KMS-11 (cell line): ENCODE results near the gene TRIM36.

Experiments used
- H2AFZ ChIP-seq: fragments of 200-600 bp; sonication (generic); 2 replicates; pipeline ENCODE4 v1.6.1; 2016; ENCODE audit warnings: antibody characterized with exemption, mixed run types, low read depth
- H3K27ac ChIP-seq: fragments of 200-600 bp; sonication (generic); 2 replicates; pipeline ENCODE4 v1.6.1; 2016; ENCODE audit warnings: mild to moderate bottlenecking, mixed run types
- H3K27me3 ChIP-seq: fragments of 200-600 bp; sonication (generic); 2 replicates; pipeline ENCODE4 v1.6.1; 2017; ENCODE audit warnings: mild to moderate bottlenecking, low read depth, mixed run types, moderate library complexity; ENCODE audit not compliant: insufficient read depth
- H3K36me3 ChIP-seq: fragments of 200-600 bp; sonication (generic); 2 replicates; pipeline ENCODE4 v1.6.1; 2017; ENCODE audit warnings: mild to moderate bottlenecking, mixed run types; ENCODE audit not compliant: insufficient read depth
- H3K4me1 ChIP-seq: fragments of 200-600 bp; sonication (generic); 2 replicates; pipeline ENCODE4 v1.6.1; 2016; ENCODE audit warnings: mild to moderate bottlenecking, low read depth, mixed run types; ENCODE audit not compliant: poor library complexity, severe bottlenecking
- H3K4me2 ChIP-seq: fragments of 200-600 bp; sonication (generic); 2 replicates; pipeline ENCODE4 v1.7.0; 2016; ENCODE audit warnings: mild to moderate bottlenecking, mixed run types
- H3K4me3 ChIP-seq: fragments of 200-600 bp; sonication (generic); IDR thresholded peaks from 2 replicates; pipeline ENCODE4 v1.6.1; 2017; ENCODE audit warnings: low read depth, low read length, mixed read lengths; ENCODE audit not compliant: insufficient read depth
- H3K79me2 ChIP-seq: fragments of 200-600 bp; sonication (generic); 2 replicates; pipeline ENCODE4 v1.6.1; 2016; ENCODE audit warnings: low read depth, mixed run types; ENCODE audit not compliant: insufficient read depth
- H3K9ac ChIP-seq: fragments of 200-600 bp; sonication (generic); 2 replicates; pipeline ENCODE4 v1.6.1; 2016; ENCODE audit warnings: mild to moderate bottlenecking, mixed run types
- H4K20me1 ChIP-seq: fragments of 200-600 bp; sonication (generic); 2 replicates; pipeline ENCODE4 v1.6.1; 2016; ENCODE audit warnings: mild to moderate bottlenecking, mixed run types; ENCODE audit not compliant: insufficient read depth
- TF ChIP-seq, protein P1 (sequence below): fragments of 200-600 bp; sonication (generic); conservative IDR thresholded peaks from 2 replicates; pipeline ENCODE4 v1.6.1; 2017; ENCODE audit warnings: low read depth, mild to moderate bottlenecking, antibody characterized with exemption, low read length, moderate library complexity, mixed read lengths

TRIM36 gene

DNA sequence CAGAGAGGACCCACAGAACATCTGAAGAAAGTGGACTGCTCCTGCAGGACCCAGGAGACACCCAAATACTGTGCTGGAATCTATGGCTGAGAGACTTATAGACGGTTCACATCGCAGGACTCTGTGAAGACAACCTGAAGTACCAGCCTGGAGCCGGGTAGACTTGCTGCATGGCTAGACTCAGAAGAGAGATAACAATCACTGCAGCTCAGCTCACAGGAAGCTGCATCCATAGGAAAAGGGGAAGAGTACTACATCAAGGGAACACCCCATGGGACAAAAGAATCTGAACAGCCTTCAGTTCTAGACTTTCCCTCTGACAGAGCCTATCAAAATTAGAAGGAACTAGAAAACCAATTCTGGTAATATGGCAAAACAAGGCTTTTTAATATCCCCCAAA lies 26.5 kb upstream of the TRIM36 start:
- Histone ChIP-seq H2AFZ (no peak overlapping the region), H3K27ac (no peak overlapping the region), H3K4me1 (peaks cover 6% of the 10 kb centered on the region), H3K9ac (no peak overlapping the region), H4K20me1 (no peaks in the 10 kb centered on the region), H3K79me2 (no peaks in the 10 kb centered on the region), H3K4me3 (no peak overlapping the region), H3K27me3 (no peaks in the 10 kb centered on the region), H3K36me3 (no peaks in the 10 kb centered on the region), H3K4me2 (no peak overlapping the region)
- TF ChIP-seq, protein P1, sequence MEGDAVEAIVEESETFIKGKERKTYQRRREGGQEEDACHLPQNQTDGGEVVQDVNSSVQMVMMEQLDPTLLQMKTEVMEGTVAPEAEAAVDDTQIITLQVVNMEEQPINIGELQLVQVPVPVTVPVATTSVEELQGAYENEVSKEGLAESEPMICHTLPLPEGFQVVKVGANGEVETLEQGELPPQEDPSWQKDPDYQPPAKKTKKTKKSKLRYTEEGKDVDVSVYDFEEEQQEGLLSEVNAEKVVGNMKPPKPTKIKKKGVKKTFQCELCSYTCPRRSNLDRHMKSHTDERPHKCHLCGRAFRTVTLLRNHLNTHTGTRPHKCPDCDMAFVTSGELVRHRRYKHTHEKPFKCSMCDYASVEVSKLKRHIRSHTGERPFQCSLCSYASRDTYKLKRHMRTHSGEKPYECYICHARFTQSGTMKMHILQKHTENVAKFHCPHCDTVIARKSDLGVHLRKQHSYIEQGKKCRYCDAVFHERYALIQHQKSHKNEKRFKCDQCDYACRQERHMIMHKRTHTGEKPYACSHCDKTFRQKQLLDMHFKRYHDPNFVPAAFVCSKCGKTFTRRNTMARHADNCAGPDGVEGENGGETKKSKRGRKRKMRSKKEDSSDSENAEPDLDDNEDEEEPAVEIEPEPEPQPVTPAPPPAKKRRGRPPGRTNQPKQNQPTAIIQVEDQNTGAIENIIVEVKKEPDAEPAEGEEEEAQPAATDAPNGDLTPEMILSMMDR: no peak

DNA sequence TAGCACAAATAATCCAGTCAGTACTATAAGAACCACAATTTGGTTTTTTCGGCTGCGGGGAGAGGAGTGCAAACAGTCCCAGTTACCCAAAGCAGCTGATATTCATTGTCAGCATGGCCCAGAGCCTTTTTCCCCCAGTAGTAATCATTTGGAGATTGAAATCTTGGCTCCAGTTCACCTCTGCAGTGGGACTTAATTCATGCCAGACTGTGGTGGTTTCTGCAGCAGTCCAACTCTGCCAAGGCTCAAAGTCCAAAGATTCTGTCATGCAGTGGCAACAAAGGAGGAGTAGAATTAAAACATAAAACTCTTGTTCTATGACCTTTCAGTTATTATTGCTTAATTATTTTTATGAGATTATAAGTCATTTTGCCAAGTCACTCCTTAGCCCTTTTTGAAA lies 25.0 kb upstream of the TRIM36 start:
- Histone ChIP-seq H4K20me1 (no peaks in the 10 kb centered on the region), H3K27ac (no peak overlapping the region), H3K9ac (no peak overlapping the region), H3K4me1 (peaks cover 6% of the 10 kb centered on the region), H2AFZ (no peak overlapping the region), H3K36me3 (no peaks in the 10 kb centered on the region), H3K79me2 (no peaks in the 10 kb centered on the region), H3K27me3 (no peaks in the 10 kb centered on the region), H3K4me2 (no peak overlapping the region), H3K4me3 (no peak overlapping the region)
- TF ChIP-seq, protein P1: no peak

DNA sequence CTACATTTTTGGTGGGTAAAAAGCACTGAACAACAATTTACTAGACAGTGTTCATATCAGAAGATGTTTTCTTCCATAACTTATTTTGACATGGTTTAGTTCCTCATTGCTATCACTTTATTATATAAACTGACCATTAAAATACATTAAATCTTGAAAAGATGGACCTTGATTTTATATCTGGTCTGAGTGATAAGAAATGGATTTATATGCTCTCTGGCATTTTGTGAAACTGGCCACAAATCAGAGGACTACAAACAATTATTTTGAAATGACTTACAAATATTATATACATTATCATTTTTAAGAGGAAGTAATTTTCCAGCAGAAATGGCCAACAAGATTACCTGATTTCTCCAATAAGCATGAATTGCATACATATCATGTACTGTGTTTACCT lies 23.6 kb upstream of the TRIM36 start:
- Histone ChIP-seq H3K4me3 (no peak overlapping the region), H3K27ac (no peak overlapping the region), H3K27me3 (no peaks in the 10 kb centered on the region), H2AFZ (no peak overlapping the region), H4K20me1 (no peaks in the 10 kb centered on the region), H3K4me1 (peaks cover 6% of the 10 kb centered on the region), H3K36me3 (no peaks in the 10 kb centered on the region), H3K9ac (no peak overlapping the region), H3K4me2 (no peak overlapping the region), H3K79me2 (no peaks in the 10 kb centered on the region)
- TF ChIP-seq, protein P1: no peak

DNA sequence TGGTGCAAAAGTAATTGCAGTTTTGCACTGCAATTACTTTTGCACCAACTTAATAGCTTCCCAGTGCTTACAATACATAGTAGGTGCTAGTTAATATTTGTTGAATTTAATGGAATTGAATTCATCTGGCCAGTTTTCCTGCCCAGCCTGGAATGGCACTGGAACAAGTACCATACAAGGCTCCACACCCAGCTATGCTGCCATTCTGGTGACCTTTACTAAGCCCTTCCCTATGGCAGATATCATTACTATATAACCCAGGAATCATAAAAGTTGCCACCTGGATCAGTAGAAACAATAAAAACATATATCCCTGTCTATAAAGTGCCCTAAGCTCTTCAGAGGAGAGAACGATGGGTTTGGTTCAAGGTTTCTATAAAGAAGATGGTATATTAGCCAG lies 22.4 kb upstream of the TRIM36 start:
- Histone ChIP-seq H4K20me1 (no peaks in the 10 kb centered on the region), H3K9ac (no peak overlapping the region), H3K36me3 (no peaks in the 10 kb centered on the region), H3K79me2 (no peaks in the 10 kb centered on the region), H3K27me3 (no peaks in the 10 kb centered on the region), H3K4me3 (no peak overlapping the region), H3K4me1 (peaks cover 6% of the 10 kb centered on the region), H3K27ac (no peak overlapping the region), H2AFZ (no peak overlapping the region), H3K4me2 (no peak overlapping the region)
- TF ChIP-seq, protein P1: no peak
